H1 (cell line): ENCODE results near the gene LSM7. TPM values are rescaled to one million over a fixed set of nuclear protein-coding genes. Genes with fewer than 3 reads are reported as not detected.

Source experiments
- ATF3 ChIP-seq: IDR thresholded peaks from 2 replicates; pipeline ENCODE4 v1.6.1; 2011; ENCODE audit warnings: low read depth, mild to moderate bottlenecking, low read length; ENCODE audit not compliant: insufficient read depth
- BACH1 ChIP-seq: IDR thresholded peaks from 2 replicates; pipeline ENCODE4 v1.6.1; 2012; ENCODE audit warnings: low read length, improper control_type of control experiment
- CEBPB ChIP-seq: IDR thresholded peaks from 2 replicates; pipeline ENCODE4 v1.6.1; 2012; ENCODE audit warnings: low read depth, low read length
- E2F6 ChIP-seq: IDR thresholded peaks from 2 replicates; pipeline ENCODE4 v1.6.1; 2012; ENCODE audit warnings: inconsistent platforms
- EP300 ChIP-seq, 2 experiments: IDR thresholded peaks; 1 replicate in 1 of 2; 2 replicates in 1 of 2; pipeline ENCODE4 v1.6.1; 2011 to 2012; ENCODE audit warnings: low read depth in 2 of 2, low read length in 2 of 2, mild to moderate bottlenecking in 2 of 2, borderline replicate concordance in 1 of 2, inconsistent platforms in 1 of 2, moderate library complexity in 1 of 2
- GABPA ChIP-seq: IDR thresholded peaks from 2 replicates; pipeline ENCODE4 v1.6.1; 2011; ENCODE audit warnings: mild to moderate bottlenecking, low read length, moderate library complexity, borderline replicate concordance; ENCODE audit not compliant: insufficient read depth
- KDM1A ChIP-seq: fragments of 200-600, 300-600 bp; sonication (generic); IDR thresholded peaks from 2 replicates; pipeline ENCODE4 v1.7.1; 2016; ENCODE audit warnings: mild to moderate bottlenecking, low read length, borderline replicate concordance
- KDM4A ChIP-seq: IDR thresholded peaks from one replicate; pipeline ENCODE4 v1.7.1; 2012; ENCODE audit warnings: low read depth, mild to moderate bottlenecking, moderate library complexity, low read length, inconsistent platforms; ENCODE audit not compliant: severe bottlenecking
- MAX ChIP-seq: IDR thresholded peaks from 2 replicates; pipeline ENCODE4 v1.6.1; 2012; ENCODE audit warnings: inconsistent platforms
- NRF1 ChIP-seq: IDR thresholded peaks from 2 replicates; pipeline ENCODE4 v1.6.1; 2011; ENCODE audit warnings: mild to moderate bottlenecking, low read depth, low read length, improper control_type of control experiment
- POLR2A ChIP-seq, 2 experiments: IDR thresholded peaks; 1 replicate in 1 of 2; 2 replicates in 1 of 2; pipeline ENCODE4 v1.6.1; 2011; ENCODE audit warnings: low read depth in 2 of 2, low read length in 2 of 2, mild to moderate bottlenecking in 2 of 2; ENCODE audit errors: control extremely low read depth in 1 of 2
- POLR2AphosphoS5 ChIP-seq: IDR thresholded peaks from 2 replicates; pipeline ENCODE4 v1.6.1; 2011; ENCODE audit warnings: low read depth, low read length
- RFX5 ChIP-seq: IDR thresholded peaks from 2 replicates; pipeline ENCODE4 v1.6.1; 2011; ENCODE audit warnings: low read depth, low read length, improper control_type of control experiment, borderline replicate concordance
- SIN3A ChIP-seq, 2 experiments: IDR thresholded peaks in 1 of 2; conservative IDR thresholded peaks in 1 of 2; 2 replicates each; pipeline ENCODE4 v1.6.1; 2011 to 2012; ENCODE audit warnings: low read length in 2 of 2, improper control_type of control experiment in 1 of 2, low read depth in 1 of 2, mild to moderate bottlenecking in 1 of 2
- YY1 ChIP-seq: IDR thresholded peaks from 2 replicates; pipeline ENCODE4 v1.6.1; 2011; ENCODE audit warnings: low read depth, mild to moderate bottlenecking, low read length
- polyA plus RNA-seq, 7 experiments: library from polyadenylated mRNA; depleted of rRNA in 3 of 7; stranded (reverse) in 5 of 7; unstranded in 2 of 7; fragments of >200 nt in 5 of 7; fragments of 200-250 nt in 2 of 7; gene quantifications; 1 replicate in 5 of 7; 2 replicates in 1 of 7; 4 replicates in 1 of 7; pipeline versions ENCODE4 v1.2.1 to v1.2.3, GENCODE V29; 2011 to 2013; ENCODE audit warnings: missing spikeins in 2 of 7, mixed read lengths in 2 of 7
- total RNA-seq: library from RNA; stranded (reverse); fragmentation: NEBNext Ultra II Directional; extraction: Animal tissue kit (Norgen Biotek cat#: 25700); gene quantifications from 2 replicates; pipeline ENCODE4 v1.2.1, GENCODE V29; 2021

LSM7 gene
- total and polyA plus RNA-seq, 2 of the 8 experiments (the other 6 are each of a cell fraction or from before 2014, with no cell fraction given): 228 to 1,335 TPM

- TF ChIP-seq POLR2AphosphoS5: peak; percentile 82; the same call in 1 of the 2 replicates
- TF ChIP-seq ATF3: no peak
- no peak for TF ChIP-seq KDM1A
- no peak for TF ChIP-seq RFX5
- TF ChIP-seq KDM4A: peak; percentile 85
- TF ChIP-seq GABPA: peak; percentile 64; the same call in 1 of the 2 replicates
- peak; percentile 92 for TF ChIP-seq NRF1
- TF ChIP-seq SIN3A (conservative IDR thresholded peaks at IDR 0.05 in 1 of 2, IDR thresholded peaks at IDR 0.05 in 1 of 2; ENCODE audit: low read depth in 1 of 2, low read length in 2 of 2): peak; percentile 27 to 74; a peak in 2 of 4 replicates
- peak; percentile 57 for TF ChIP-seq MAX
- TF ChIP-seq BACH1: peak; percentile 84
- no peak for TF ChIP-seq EP300 (IDR thresholded peaks at IDR 0.05; ENCODE audit: borderline replicate concordance in 1 of 2, low read depth in 2 of 2, low read length in 2 of 2)
- peak; percentile 31; the same call in 1 of the 2 replicates for TF ChIP-seq E2F6
- no peak for TF ChIP-seq CEBPB
- TF ChIP-seq POLR2A (IDR thresholded peaks at IDR 0.05; ENCODE audit: control extremely low read depth in 1 of 2, low read depth in 2 of 2, low read length in 2 of 2): peak in 1 of 2 experiments; percentile 79; a peak in 2 of 3 replicates
- peak; percentile 95 for TF ChIP-seq YY1
Observed at GRCh38 chr19:2328401-2329148, at the start of gene LSM7, which contains the start of gene SPPL2B (continued).
